ENCODE results near the gene RAD18. TPM values are rescaled to one million over a fixed set of nuclear protein-coding genes. Genes with fewer than 3 reads are reported as not detected.

Gene RAD18
- total RNA-seq, 1 experiment from 2014 or later, result 44.9 TPM

- H3K27ac ChIP-seq, result no peak overlapping the region
- no peaks in the 10 kb centered on the region for H3K27me3 ChIP-seq
- DNase-seq, result no peak
- peaks cover 4% of the 10 kb centered on the region for H3K4me1 ChIP-seq
- no peak overlapping the region for H3K4me3 ChIP-seq
- H3K9me3 ChIP-seq (replicated peaks), result peaks cover 3% of the 10 kb centered on the region; the same call in 1 of the 2 replicates
- H3K36me3 ChIP-seq, result peaks cover 54% of the 10 kb centered on the region
Observed at GRCh38 chr3:8931342-8931741, 31.9 kb downstream of the RAD18 start.

- no peak for DNase-seq
- no peak overlapping the region for H3K27ac ChIP-seq
- H3K4me3 ChIP-seq, result no peak overlapping the region
- H3K27me3 ChIP-seq, result no peaks in the 10 kb centered on the region
- peaks cover 39% of the 10 kb centered on the region for H3K36me3 ChIP-seq
- H3K9me3 ChIP-seq (replicated peaks), result peaks cover 3% of the 10 kb centered on the region; the same call in 1 of the 2 replicates
- no peaks in the 10 kb centered on the region for H3K4me1 ChIP-seq
Observed at GRCh38 chr3:8929860-8930259, 33.4 kb downstream of the RAD18 start.

GRCh38 chr3:8914491-8914890 lies 48.8 kb downstream of the RAD18 start:
- DNase-seq, result no peak
- H3K27me3 ChIP-seq, result no peaks in the 10 kb centered on the region

GRCh38 chr3:8911781-8912180 lies 51.5 kb downstream of the RAD18 start:
- Histone ChIP-seq H3K9me3 (replicated peaks) (no peaks in the 10 kb centered on the region), H3K4me3 (no peak overlapping the region), H3K36me3 (peaks cover 71% of the 10 kb centered on the region), H3K4me1 (no peaks in the 10 kb centered on the region), H3K27ac (no peak overlapping the region), H3K27me3 (no peaks in the 10 kb centered on the region)
- no peak for DNase-seq

More at GRCh38 chr3:8914491-8914890, 48.8 kb downstream of the RAD18 start:
- H3K27ac ChIP-seq, result no peak overlapping the region
- H3K36me3 ChIP-seq, result peaks cover 75% of the 10 kb centered on the region
- H3K9me3 ChIP-seq (replicated peaks), result no peaks in the 10 kb centered on the region
- H3K4me1 ChIP-seq, result no peaks in the 10 kb centered on the region
- H3K4me3 ChIP-seq, result no peak overlapping the region

GRCh38 chr3:8909160-8909559 lies 54.1 kb downstream of the RAD18 start:
- peaks cover 63% of the 10 kb centered on the region for H3K36me3 ChIP-seq
- H3K9me3 ChIP-seq (replicated peaks), result no peaks in the 10 kb centered on the region
- no peak for DNase-seq

GRCh38 chr3:8903191-8903590 lies 60.1 kb downstream of the RAD18 start:
- no peak for DNase-seq
- no peaks in the 10 kb centered on the region for H3K4me1 ChIP-seq
- H3K36me3 ChIP-seq, result peaks cover 41% of the 10 kb centered on the region
- H3K9me3 ChIP-seq (replicated peaks), result no peaks in the 10 kb centered on the region
- no peaks in the 10 kb centered on the region for H3K27me3 ChIP-seq
- no peak overlapping the region for H3K4me3 ChIP-seq
- no peak overlapping the region for H3K27ac ChIP-seq

More at GRCh38 chr3:8909160-8909559, 54.1 kb downstream of the RAD18 start:
- no peaks in the 10 kb centered on the region for H3K4me1 ChIP-seq
- H3K27ac ChIP-seq, result no peak overlapping the region
- no peaks in the 10 kb centered on the region for H3K27me3 ChIP-seq
- H3K4me3 ChIP-seq, result no peak overlapping the region

- Histone ChIP-seq H3K9me3 (replicated peaks) (no peaks in the 10 kb centered on the region), H3K36me3 (peaks cover 45% of the 10 kb centered on the region), H3K4me1 (no peaks in the 10 kb centered on the region), H3K27ac (no peak overlapping the region), H3K4me3 (no peak overlapping the region), H3K27me3 (no peaks in the 10 kb centered on the region)
- no peak for DNase-seq
Observed at GRCh38 chr3:8900869-8901268, 62.4 kb downstream of the RAD18 start.

GRCh38 chr3:8899876-8900460 lies 63.3 kb downstream of the RAD18 start:
- Histone ChIP-seq H3K4me3 (no peak overlapping the region), H3K27ac (no peak overlapping the region), H3K4me1 (no peaks in the 10 kb centered on the region), H3K36me3 (peaks cover 48% of the 10 kb centered on the region), H3K9me3 (replicated peaks) (no peaks in the 10 kb centered on the region), H3K27me3 (no peaks in the 10 kb centered on the region)
- DNase-seq, result no peak

GRCh38 chr3:8895829-8896228 lies 67.4 kb downstream of the RAD18 start:
- H3K4me1 ChIP-seq, result no peaks in the 10 kb centered on the region
- H3K9me3 ChIP-seq (replicated peaks), result no peaks in the 10 kb centered on the region
- H3K4me3 ChIP-seq, result no peak overlapping the region
- no peaks in the 10 kb centered on the region for H3K27me3 ChIP-seq
- H3K27ac ChIP-seq, result no peak overlapping the region
- peaks cover 53% of the 10 kb centered on the region for H3K36me3 ChIP-seq
- no peak for DNase-seq

GRCh38 chr3:8893001-8893400 lies 70.3 kb downstream of the RAD18 start:
- Histone ChIP-seq H3K27me3 (no peaks in the 10 kb centered on the region), H3K27ac (no peak overlapping the region), H3K9me3 (replicated peaks) (no peaks in the 10 kb centered on the region), H3K36me3 (peaks cover 57% of the 10 kb centered on the region), H3K4me1 (no peaks in the 10 kb centered on the region; the same call in 1 of the 2 replicates), H3K4me3 (no peak overlapping the region)
- DNase-seq, result no peak

GRCh38 chr3:8891774-8892173 lies 71.5 kb downstream of the RAD18 start:
- H3K4me3 ChIP-seq, result no peak overlapping the region
- H3K4me1 ChIP-seq, result peaks cover 5% of the 10 kb centered on the region
- no peaks in the 10 kb centered on the region for H3K27me3 ChIP-seq
- H3K36me3 ChIP-seq, result peaks cover 61% of the 10 kb centered on the region
- DNase-seq, result no peak
- H3K27ac ChIP-seq, result no peak overlapping the region
- no peaks in the 10 kb centered on the region for H3K9me3 ChIP-seq (replicated peaks)

GRCh38 chr3:8891303-8891702 lies 72.0 kb downstream of the RAD18 start:
- Histone ChIP-seq H3K36me3 (peaks cover 61% of the 10 kb centered on the region), H3K4me3 (no peak overlapping the region), H3K27ac (no peak overlapping the region), H3K27me3 (no peaks in the 10 kb centered on the region), H3K9me3 (replicated peaks) (no peaks in the 10 kb centered on the region), H3K4me1 (peaks cover 5% of the 10 kb centered on the region)
- DNase-seq, result no peak

- Histone ChIP-seq H3K4me1 (peaks cover 5% of the 10 kb centered on the region), H3K27me3 (no peaks in the 10 kb centered on the region), H3K36me3 (peaks cover 76% of the 10 kb centered on the region), H3K9me3 (replicated peaks) (0 out of 2 replicates have a peak, but pooled peaks cover 4% of the 10 kb centered on the region), H3K27ac (peak overlapping the region; percentile 50), H3K4me3 (no peak overlapping the region)
- no peak for DNase-seq
Observed at GRCh38 chr3:8888301-8888915, 74.9 kb downstream of the RAD18 start.

GRCh38 chr3:8887435-8888300 lies 75.6 kb downstream of the RAD18 start:
- DNase-seq, result no peak
- peaks cover 5% of the 10 kb centered on the region for H3K4me1 ChIP-seq

GRCh38 chr3:8886546-8886945 lies 76.7 kb downstream of the RAD18 start:
- peaks cover 5% of the 10 kb centered on the region for H3K4me1 ChIP-seq
- no peaks in the 10 kb centered on the region for H3K27me3 ChIP-seq
- H3K27ac ChIP-seq, result no peak overlapping the region
- 0 out of 2 replicates have a peak, but pooled peaks cover 4% of the 10 kb centered on the region for H3K9me3 ChIP-seq (replicated peaks)
- H3K36me3 ChIP-seq, result peaks cover 69% of the 10 kb centered on the region
- no peak for DNase-seq
- H3K4me3 ChIP-seq, result no peak overlapping the region

More at GRCh38 chr3:8887435-8888300, 75.6 kb downstream of the RAD18 start:
- H3K4me3 ChIP-seq, result no peak overlapping the region
- H3K9me3 ChIP-seq (replicated peaks), result 0 out of 2 replicates have a peak, but pooled peaks cover 4% of the 10 kb centered on the region
- no peaks in the 10 kb centered on the region for H3K27me3 ChIP-seq
- peak overlapping the region; percentile 50 for H3K27ac ChIP-seq
- H3K36me3 ChIP-seq, result peaks cover 77% of the 10 kb centered on the region
